Right cardiac atrium (tissue), 5 donors: ENCODE measurements around the gene AOPEP. TPM values are rescaled to one million over a fixed set of nuclear protein-coding genes. Genes with fewer than 3 reads are reported as not detected.

Source experiments
- ATAC-seq, 2 donors: fragments of 200-7000 bp; cut with Tn5 transposase; one replicate each; pipeline versions ENCODE4 v1.8.0 to v1.9.1; 2020; ENCODE audit warnings: moderate library complexity in 2 of 2, mild to moderate bottlenecking in 1 of 2
- DNase-seq, 3 donors: peaks; one replicate each; pipeline ENCODE4 v3.0.0-alpha.2; 2020
- H3K27ac ChIP-seq: one replicate; pipeline ENCODE4 v1.5.1; 2013; ENCODE audit warnings: mild to moderate bottlenecking, low read length, control low read depth, moderate library complexity
- H3K27me3 ChIP-seq: one replicate; pipeline ENCODE4 v1.6.1; 2013; ENCODE audit not compliant: control insufficient read depth, insufficient read depth
- H3K4me1 ChIP-seq: one replicate; pipeline ENCODE4 v1.6.1; 2013; ENCODE audit warnings: low read length; ENCODE audit not compliant: control insufficient read depth, insufficient read depth
- H3K4me3 ChIP-seq: one replicate; pipeline ENCODE4 v1.5.1; 2013; ENCODE audit warnings: low read length, control low read depth
- H3K9me3 ChIP-seq: one replicate; pipeline ENCODE4 v1.6.1; 2013; ENCODE audit warnings: low read length; ENCODE audit not compliant: control insufficient read depth
- WGBS: extraction: QIAGEN DNeasy Blood & Tissue Kit; methylation state at CpG from one replicate; pipeline ENCODE4 v1.1.7; 2013; 5-methylcytosine and 5-hydroxymethylcytosine counted together
- intact Hi-C, 4 donors: fragments of 100-400 bp; cut with DNase I; formaldehyde crosslinking; loops; one replicate each; pipeline versions ENCODE4 v1.11.0 to v1.14.0; 2022 to 2023
- polyA plus RNA-seq: library from polyadenylated mRNA; stranded (reverse); fragments of 200-250 nt; gene quantifications from one replicate; pipeline ENCODE4 v1.2.3, GENCODE V29; 2013
- total RNA-seq, 4 donors: library from RNA; stranded (reverse); fragmentation: NEBNext Ultra II Directional; extraction: Animal tissue kit (Norgen Biotek cat#: 25700); gene quantifications; one replicate each; pipeline ENCODE4 v1.2.1, GENCODE V29; 2021
- donor health status: healthy with polysubstance abuse.
- donor health status: DM: no; HTN: yes; CAD: no.
- donor health status: DM: no; HTN: no; CAD: no.
- donor health status: DM: no; HTN: yes; CAD: no; lungs with severe emphysema.
- donor health status: DM: yes; HTN: yes; CAD: no.

AOPEP gene
- total and polyA plus RNA-seq, 5 donors, result 124 to 170 (median 154) TPM

DNA sequence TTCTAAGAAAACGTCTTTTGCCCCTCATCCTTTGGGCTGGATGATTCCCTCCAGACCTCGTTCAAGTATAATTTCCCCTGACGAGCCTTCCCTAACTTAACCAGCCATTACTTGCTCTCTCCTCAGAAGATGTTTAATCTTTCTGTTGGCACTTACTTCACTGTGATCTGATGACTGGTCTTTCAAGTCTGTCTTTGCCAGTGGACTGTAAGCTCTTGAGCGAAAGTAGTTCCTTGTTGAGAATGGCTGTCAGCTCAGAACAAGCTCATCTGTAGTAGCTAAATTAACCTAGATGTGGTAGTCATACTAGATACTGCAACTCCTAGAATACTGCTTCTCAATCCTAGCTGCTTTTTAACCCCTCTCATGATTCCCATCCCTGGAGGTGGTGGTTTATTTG is 125.0 kb downstream of the AOPEP start:
- Histone ChIP-seq H3K4me3 (no peak overlapping the region), H3K27me3 (no peaks in the 10 kb centered on the region), H3K4me1 (no peaks in the 10 kb centered on the region), H3K27ac (no peak overlapping the region), H3K9me3 (no peaks in the 10 kb centered on the region)
- DNase-seq (no peak), ATAC-seq (no peak)
- intact Hi-C loops, result no loop called here
- 94% methylated on average over 4 of the region's 4 CpGs for WGBS

DNA sequence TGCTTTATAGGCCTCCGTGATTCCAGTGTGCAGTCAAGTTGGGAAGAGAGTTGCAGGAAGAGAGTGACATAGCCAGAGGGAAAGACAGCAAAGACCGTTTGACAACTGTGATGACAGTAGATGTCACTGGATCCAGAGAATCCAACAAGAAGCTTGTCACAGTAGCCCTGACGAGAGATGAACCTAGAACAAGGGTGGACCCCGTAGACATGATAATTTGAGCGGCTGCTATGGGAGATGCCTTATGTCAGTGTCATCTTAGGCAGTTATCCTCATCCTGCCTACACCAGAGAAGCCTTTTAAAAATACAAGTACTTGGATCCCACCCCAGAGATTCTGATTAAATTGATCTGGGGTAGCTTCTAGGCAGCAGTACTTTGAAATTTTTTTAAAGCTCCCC is 125.4 kb downstream of the AOPEP start:
- no peak for ATAC-seq
- no peaks in the 10 kb centered on the region for H3K9me3 ChIP-seq

GRCh38 chr9:94852373-94852772 is 125.9 kb downstream of the AOPEP start:
- H3K9me3 ChIP-seq, result no peaks in the 10 kb centered on the region
- intact Hi-C loops, result no loop called here
- no peaks in the 10 kb centered on the region for H3K27me3 ChIP-seq
- ATAC-seq (no peak), DNase-seq (no peak)
- no peaks in the 10 kb centered on the region for H3K4me1 ChIP-seq
- no peak overlapping the region for H3K27ac ChIP-seq
- WGBS, result 95% methylated on average over 4 of the region's 4 CpGs
- H3K4me3 ChIP-seq, result no peak overlapping the region

More for the DNA sequence above, 125.4 kb downstream of the AOPEP start:
- no peak overlapping the region for H3K4me3 ChIP-seq
- whole genome bisulfite sequencing, result 92% methylated on average over 5 of the region's 5 CpGs
- no peak for DNase-seq
- no peaks in the 10 kb centered on the region for H3K4me1 ChIP-seq
- no peaks in the 10 kb centered on the region for H3K27me3 ChIP-seq
- intact Hi-C loops, result no loop called here
- H3K27ac ChIP-seq, result no peak overlapping the region

DNA sequence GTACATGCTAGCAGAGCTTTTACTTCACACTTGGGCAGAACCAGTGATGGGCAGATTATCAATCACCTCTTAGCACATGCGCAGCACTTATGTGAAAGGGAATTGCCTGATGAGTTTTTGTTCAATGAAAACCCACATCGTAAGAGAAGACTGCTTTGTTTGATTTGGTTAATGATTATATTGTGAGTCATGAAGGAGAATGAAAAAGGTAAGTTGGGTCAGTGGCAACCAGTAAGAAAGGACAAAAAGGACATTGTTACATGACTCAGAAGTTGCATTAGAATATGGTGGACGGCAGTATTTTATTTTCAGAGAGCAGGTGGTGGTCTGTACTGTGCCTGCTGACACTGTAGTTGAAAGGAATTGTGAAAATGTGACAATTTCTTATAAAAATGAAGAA is 127.4 kb downstream of the AOPEP start:
- no peaks in the 10 kb centered on the region for H3K4me1 ChIP-seq
- H3K4me3 ChIP-seq, result no peak overlapping the region
- intact Hi-C loops, result no loop called here
- DNase-seq (no peak), ATAC-seq (no peak)
- H3K27ac ChIP-seq, result no peak overlapping the region
- WGBS, result 95% methylated on average over 3 of the region's 3 CpGs
- H3K27me3 ChIP-seq, result no peaks in the 10 kb centered on the region
- no peaks in the 10 kb centered on the region for H3K9me3 ChIP-seq

- no peaks in the 10 kb centered on the region for H3K27me3 ChIP-seq
- 92% methylated on average over 5 of the region's 5 CpGs for whole genome bisulfite sequencing
These were observed 129.4 kb downstream of the AOPEP start for GRCh38 chr9:94855903-94856302.

DNA sequence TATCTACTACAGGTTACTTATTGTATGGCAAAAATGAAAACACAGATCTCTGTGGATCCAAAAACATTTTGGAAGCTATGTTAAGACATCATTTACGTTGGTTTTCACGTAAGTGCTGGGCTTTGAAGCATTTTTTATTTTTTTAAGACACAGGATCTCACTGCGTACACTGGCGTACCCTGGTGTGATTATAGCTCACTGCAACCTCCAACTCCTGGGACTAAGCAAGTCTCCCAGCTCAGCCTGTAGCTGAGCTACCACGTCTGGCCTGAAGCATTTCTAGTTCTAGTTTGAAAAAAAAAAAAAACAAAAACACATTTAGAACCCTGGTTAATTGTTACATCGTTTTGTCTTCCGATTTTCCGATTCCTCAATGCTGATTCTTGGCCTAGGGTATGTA is 131.3 kb downstream of the AOPEP start:
- Histone ChIP-seq H3K27me3 (no peaks in the 10 kb centered on the region), H3K9me3 (no peaks in the 10 kb centered on the region), H3K27ac (no peak overlapping the region), H3K4me1 (peaks cover 2% of the 10 kb centered on the region), H3K4me3 (no peak overlapping the region)
- WGBS, result 98% methylated on average over 8 of the region's 8 CpGs
- ATAC-seq (no peak), DNase-seq (no peak)
- intact Hi-C loops, result no loop called here

More at GRCh38 chr9:94855903-94856302, 129.4 kb downstream of the AOPEP start:
- Histone ChIP-seq H3K9me3 (no peaks in the 10 kb centered on the region), H3K4me1 (peaks cover 2% of the 10 kb centered on the region), H3K27ac (no peak overlapping the region), H3K4me3 (no peak overlapping the region)
- intact Hi-C loops, result no loop called here
- ATAC-seq, result no peak
- DNase-seq, result no peak

- 82% methylated on average over 2 of the region's 2 CpGs for WGBS
These were observed 132.7 kb downstream of the AOPEP start for GRCh38 chr9:94859226-94859625.

GRCh38 chr9:94859891-94860290 is 133.4 kb downstream of the AOPEP start:
- Histone ChIP-seq H3K4me1 (peaks cover 2% of the 10 kb centered on the region), H3K4me3 (no peak overlapping the region), H3K27ac (no peak overlapping the region), H3K9me3 (no peaks in the 10 kb centered on the region), H3K27me3 (no peaks in the 10 kb centered on the region)
- DNase-seq (no peak), ATAC-seq (no peak)
- intact Hi-C loops, result no loop called here
- 97% methylated on average over 6 of the region's 6 CpGs for WGBS

More at GRCh38 chr9:94859226-94859625, 132.7 kb downstream of the AOPEP start:
- Histone ChIP-seq H3K27ac (no peak overlapping the region), H3K4me1 (peaks cover 2% of the 10 kb centered on the region), H3K9me3 (no peaks in the 10 kb centered on the region), H3K27me3 (no peaks in the 10 kb centered on the region), H3K4me3 (no peak overlapping the region)
- DNase-seq (no peak), ATAC-seq (no peak)
- intact Hi-C loops, result no loop called here

DNA sequence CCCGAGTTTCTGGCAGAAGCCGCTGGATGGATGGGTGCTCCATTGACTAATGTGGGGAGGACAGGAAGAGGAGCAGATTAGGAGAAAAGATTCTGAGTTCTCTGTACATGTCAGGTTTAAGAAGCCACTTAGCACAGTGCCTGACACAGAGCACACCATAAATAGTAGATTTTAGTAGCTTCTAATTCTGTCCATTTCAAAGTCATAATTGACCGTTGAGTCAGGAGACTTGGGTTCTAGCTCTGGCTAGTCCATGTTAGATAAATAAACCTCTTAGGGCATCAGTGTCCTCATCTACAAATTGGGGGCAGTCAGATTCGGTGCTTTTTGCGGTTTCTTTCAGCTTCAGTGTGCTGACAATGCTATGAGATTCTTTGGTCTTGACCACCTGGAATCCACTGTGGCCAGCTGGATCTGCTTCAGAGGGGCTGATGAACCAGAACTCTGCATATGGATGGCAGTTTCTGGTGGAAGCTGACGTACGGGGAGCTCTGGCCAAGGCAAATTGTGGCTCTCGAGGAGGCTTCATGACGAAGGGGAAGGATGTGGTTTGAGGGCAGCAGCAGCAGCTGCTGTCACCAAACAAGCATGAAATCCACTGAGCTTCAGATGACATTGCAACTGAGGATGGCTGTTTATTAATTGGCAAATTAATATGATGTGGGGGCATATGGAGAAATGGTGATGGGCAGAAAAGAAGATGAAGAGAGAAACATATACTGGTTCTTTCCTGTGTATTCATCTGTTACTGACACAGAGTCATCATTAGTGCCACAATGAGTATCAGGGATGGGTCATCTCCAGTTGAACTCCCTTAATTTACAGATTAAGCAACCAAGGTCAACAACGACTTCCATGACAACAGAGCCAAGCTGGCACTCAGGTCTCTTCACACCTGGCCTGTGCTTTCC is 134.4 kb downstream of the AOPEP start:
- no peak for ATAC-seq
- H3K27ac ChIP-seq, result no peak overlapping the region
- intact Hi-C loops, result no loop called here
- H3K9me3 ChIP-seq, result no peaks in the 10 kb centered on the region
- DNase-seq, result no peak
- 83% methylated on average over 10 of the region's 10 CpGs for WGBS
- H3K4me1 ChIP-seq, result peaks cover 2% of the 10 kb centered on the region
- no peak overlapping the region for H3K4me3 ChIP-seq
- H3K27me3 ChIP-seq, result no peaks in the 10 kb centered on the region

DNA sequence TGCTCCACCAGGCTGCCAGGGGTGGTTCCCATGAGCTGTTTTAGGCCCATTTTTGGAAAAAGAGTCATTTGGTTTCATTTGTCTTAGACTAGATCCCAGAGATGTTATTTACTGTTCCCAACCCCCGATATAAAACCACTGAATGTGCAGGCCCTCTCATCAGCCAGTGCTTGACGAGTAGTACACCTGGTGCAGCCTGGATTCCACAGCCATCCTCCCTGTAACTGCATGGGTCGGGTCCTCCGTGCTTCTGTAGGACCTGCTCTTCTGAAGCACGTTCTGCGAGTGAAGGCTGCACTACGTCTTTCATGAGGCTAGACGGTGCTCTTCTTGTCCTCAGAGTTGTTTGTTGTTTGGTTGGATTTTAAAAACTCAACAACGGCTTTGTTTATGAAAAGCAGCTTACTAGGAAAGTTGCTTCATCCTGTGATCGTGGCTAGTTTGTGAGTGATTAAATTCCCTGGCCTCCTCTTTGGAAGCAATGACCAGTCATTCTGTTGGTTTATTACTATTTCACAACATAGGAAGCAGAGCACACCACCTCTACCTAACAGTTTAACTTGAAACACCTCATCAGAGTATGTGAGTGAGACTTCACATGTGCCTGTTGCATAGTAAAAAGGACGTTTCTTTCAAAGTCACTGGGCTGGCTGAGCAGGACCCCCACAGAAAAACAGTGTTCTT is 135.2 kb downstream of the AOPEP start:
- Histone ChIP-seq H3K27ac (no peak overlapping the region), H3K4me3 (no peak overlapping the region), H3K4me1 (peaks cover 2% of the 10 kb centered on the region), H3K27me3 (no peaks in the 10 kb centered on the region), H3K9me3 (no peaks in the 10 kb centered on the region)
- intact Hi-C loops, result no loop called here
- WGBS, result 87% methylated on average over 11 of the region's 11 CpGs
- ATAC-seq, result no peak
- DNase-seq, result no peak

GRCh38 chr9:94864196-94864595 is 137.7 kb downstream of the AOPEP start:
- DNase-seq (no peak), ATAC-seq (no peak)
- Histone ChIP-seq H3K4me3 (no peak overlapping the region), H3K27ac (no peak overlapping the region), H3K9me3 (no peaks in the 10 kb centered on the region), H3K27me3 (no peaks in the 10 kb centered on the region), H3K4me1 (peaks cover 3% of the 10 kb centered on the region)
- intact Hi-C loops, result no loop called here
- 37% methylated on average over 3 of the region's 3 CpGs for WGBS
